Measurements from ENCODE around the gene EPHB3.

EPHB3 gene

DNA sequence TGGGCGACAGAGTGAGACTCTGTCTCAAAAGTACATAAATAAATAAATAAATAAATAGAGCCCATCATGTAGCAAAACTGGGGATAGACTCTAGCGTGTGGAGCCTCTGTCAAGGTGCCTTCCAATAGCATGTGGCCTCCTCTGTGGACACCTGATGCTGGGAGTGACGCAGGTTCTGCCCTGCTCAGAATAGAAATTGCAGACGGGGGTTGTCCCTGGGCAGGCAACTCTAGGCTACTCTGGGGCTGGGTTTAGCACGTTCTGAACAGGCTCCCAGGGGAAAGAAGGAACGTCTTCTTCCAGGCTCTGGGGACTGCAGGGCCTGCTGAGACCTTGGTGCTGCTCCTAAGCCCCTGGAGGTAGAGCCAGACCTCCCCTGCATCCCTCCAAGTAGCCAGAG lies 65.3 kb downstream of the EPHB3 start:
- Histone ChIP-seq H3K9ac (ENCODE audit: low read length) (no peak overlapping the region), H3K9me3 (ENCODE audit: control insufficient read depth, low read length) (no peaks in the 10 kb centered on the region), H3K36me3 (ENCODE audit: control insufficient read depth, insufficient read depth, low read length, severe bottlenecking) (no peaks in the 10 kb centered on the region), H3K4me3 (ENCODE audit: low read length) (no peak overlapping the region), H3K4me1 (ENCODE audit: control insufficient read depth, insufficient read depth, low read length) (no peaks in the 10 kb centered on the region), H3K27me3 (replicated peaks; ENCODE audit: control insufficient read depth, insufficient read depth, low read length) (peaks cover 13% of the 10 kb centered on the region)
- no peak for DNase-seq (ENCODE audit: low read depth)

DNA sequence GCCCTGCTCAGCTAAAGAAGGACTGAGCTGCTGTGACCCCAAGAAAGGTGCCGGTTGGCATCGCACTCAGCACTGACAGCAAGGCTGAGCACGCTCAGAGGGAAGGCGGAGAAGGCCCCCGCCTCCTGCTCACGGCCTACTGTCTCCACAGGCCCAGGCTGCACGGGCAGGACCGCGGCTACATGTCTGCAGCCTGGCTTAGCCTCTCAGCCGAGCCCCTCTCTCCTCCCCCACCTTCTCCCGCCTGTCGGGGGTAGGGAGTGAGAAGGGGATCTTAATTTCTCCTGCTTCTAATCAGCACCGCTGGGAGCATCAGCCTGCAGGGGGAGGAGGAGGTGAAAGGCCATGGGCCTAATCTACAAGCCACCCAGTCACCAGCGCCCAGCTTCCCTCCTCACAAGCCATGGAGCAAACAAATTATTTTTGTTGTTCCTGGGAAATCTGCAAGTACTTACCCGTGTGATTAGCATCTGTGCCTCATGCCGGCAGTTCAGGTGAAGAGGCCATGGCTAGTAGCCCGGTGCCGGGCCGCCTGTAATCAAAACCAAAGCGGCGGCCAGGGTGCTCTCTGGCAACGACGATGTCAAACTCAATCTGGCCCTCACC lies 68.1 kb downstream of the EPHB3 start:
- no peaks in the 10 kb centered on the region for H3K36me3 ChIP-seq (ENCODE audit: control insufficient read depth, insufficient read depth, low read length, severe bottlenecking)
- no peak overlapping the region for H3K9ac ChIP-seq (ENCODE audit: low read length)
- no peak overlapping the region for H3K4me3 ChIP-seq (ENCODE audit: low read length)
- no peaks in the 10 kb centered on the region for H3K4me1 ChIP-seq (ENCODE audit: control insufficient read depth, insufficient read depth, low read length)
- H3K9me3 ChIP-seq (ENCODE audit: control insufficient read depth, low read length), result no peaks in the 10 kb centered on the region
- peaks cover 16% of the 10 kb centered on the region for H3K27me3 ChIP-seq (replicated peaks; ENCODE audit: control insufficient read depth, insufficient read depth, low read length)
- DNase-seq (ENCODE audit: low read depth), result no peak

DNA sequence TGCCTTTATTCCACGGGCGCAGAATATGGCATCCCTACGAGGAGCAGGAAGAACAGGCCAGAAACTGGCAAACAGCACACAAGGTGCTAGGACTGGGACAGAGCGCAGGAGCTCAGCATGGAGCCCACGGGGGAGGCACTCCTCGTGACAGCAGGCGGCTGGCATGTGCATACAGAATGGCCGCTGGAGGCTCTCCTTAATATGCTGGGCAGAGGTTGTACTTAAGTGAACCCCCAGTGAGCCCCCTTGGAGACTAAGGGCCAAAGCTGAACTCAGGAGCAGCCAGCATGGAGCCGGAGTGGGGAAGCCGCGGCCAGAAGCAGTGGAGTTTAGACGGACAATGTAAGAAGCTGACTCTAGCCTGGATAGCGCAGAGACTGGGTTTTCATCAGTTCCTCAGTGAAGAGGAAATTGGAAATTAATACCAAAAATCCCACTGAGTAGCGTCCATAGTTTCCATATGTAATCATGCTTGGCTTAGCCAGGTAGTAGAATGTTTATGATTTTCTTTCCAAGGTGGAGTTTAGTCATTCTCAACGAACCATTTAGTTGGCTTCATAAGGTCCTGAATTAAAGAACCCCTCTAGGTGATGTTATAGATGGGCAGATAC lies 69.4 kb downstream of the EPHB3 start:
- no peaks in the 10 kb centered on the region for H3K4me1 ChIP-seq (ENCODE audit: control insufficient read depth, insufficient read depth, low read length)

DNA sequence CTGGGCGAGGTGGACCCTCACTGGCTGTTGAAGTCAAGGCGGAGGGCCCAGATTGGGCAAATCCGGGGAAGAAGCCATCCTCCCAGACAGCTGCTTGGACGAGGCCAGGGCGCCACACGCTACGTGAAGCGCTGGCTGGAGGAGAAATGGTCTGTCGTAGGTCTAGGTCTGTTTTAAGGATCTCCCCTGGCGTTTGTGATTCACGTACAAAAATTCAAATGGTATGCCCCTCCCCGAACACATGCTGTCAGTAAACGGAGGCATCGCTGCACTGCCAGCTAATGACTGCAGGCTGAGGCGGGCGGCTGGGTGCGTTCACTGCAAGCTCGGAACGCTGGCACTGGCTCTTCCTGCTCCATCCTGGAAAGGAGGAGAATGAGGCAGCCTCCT lies 69.9 kb downstream of the EPHB3 start:
- no peak overlapping the region for H3K4me3 ChIP-seq (ENCODE audit: low read length)
- H3K27me3 ChIP-seq (replicated peaks; ENCODE audit: control insufficient read depth, insufficient read depth, low read length), result peaks cover 13% of the 10 kb centered on the region
- no peaks in the 10 kb centered on the region for H3K4me1 ChIP-seq (ENCODE audit: control insufficient read depth, insufficient read depth, low read length)
- DNase-seq (ENCODE audit: low read depth), result no peak
- H3K36me3 ChIP-seq (ENCODE audit: control insufficient read depth, insufficient read depth, low read length, severe bottlenecking), result no peaks in the 10 kb centered on the region
- no peak overlapping the region for H3K9ac ChIP-seq (ENCODE audit: low read length)
- no peaks in the 10 kb centered on the region for H3K9me3 ChIP-seq (ENCODE audit: control insufficient read depth, low read length)

More for the DNA sequence above, 69.4 kb downstream of the EPHB3 start:
- H3K4me3 ChIP-seq (ENCODE audit: low read length), result no peak overlapping the region
- no peak for DNase-seq (ENCODE audit: low read depth)
- H3K36me3 ChIP-seq (ENCODE audit: control insufficient read depth, insufficient read depth, low read length, severe bottlenecking), result no peaks in the 10 kb centered on the region
- H3K9me3 ChIP-seq (ENCODE audit: control insufficient read depth, low read length), result no peaks in the 10 kb centered on the region
- H3K27me3 ChIP-seq (replicated peaks; ENCODE audit: control insufficient read depth, insufficient read depth, low read length), result peaks cover 13% of the 10 kb centered on the region
- no peak overlapping the region for H3K9ac ChIP-seq (ENCODE audit: low read length)
